ENCODE data around the gene NTM.
"Not testable (repeated sequence)": the region's sequence is repeated elsewhere in the genome, so short reads cannot be mapped to it uniquely, and the experiment has no call there.

NTM gene

GRCh38 chr11:131677828-131678470 is 307.5 kb downstream of the NTM start:
- no peak for DNase-seq

DNA sequence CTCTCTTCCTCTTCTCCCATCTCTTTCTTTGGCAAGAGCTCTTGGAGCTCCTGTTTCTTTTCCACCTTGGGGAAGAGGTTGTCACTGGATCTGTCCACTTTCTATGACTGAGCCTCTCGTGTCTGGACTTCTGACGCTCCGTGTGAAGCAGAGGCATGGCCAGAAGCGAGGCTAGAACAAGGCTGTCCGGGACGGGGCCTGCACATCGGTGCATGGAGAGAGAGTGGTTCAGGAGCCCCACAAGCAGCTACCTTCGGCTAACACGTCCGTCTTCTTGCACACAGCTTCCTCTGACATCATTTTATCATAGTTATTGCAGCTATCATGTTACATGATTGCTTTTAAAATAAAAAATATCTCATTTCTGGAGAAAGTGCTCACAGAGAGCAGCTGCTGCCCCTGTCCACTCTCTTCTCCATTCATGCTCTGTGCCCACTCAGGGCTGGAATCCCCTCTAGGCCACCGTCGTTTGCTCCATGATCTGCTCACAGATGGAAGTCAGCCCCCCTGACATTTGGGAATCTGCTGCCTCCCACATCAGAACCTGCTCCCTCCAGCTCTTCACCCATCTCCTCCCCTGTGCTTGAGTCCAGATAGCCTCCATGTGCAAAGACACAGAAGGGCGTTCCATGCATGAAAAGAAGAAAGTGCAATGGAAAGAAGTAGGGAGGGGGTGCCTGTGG is 308.4 kb downstream of the NTM start:
- DNase-seq, result no peak

GRCh38 chr11:131680448-131680847 is 310.0 kb downstream of the NTM start:
- not testable (repeated sequence) for DNase-seq

DNA sequence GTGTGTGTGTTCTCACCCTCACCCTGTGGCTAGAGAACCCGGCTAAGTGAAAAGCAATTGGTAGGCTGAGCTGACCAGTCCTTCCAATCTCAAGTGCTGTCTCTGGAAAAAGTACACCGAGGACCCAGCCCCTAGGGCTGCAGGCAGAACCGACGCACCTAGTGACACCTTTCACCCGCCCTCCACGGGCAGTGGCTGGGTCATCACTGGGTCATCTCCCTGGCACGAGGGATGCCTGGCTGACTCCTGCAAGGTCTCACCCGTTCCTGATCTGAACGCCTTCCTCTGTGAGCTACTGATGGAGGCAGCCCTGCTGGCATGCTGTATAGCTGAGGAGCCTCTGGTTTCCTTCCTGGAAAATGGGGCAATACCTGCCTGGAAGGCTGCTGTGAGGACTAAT is 311.5 kb downstream of the NTM start:
- DNase-seq, result no peak

- no peak for DNase-seq
Observed at GRCh38 chr11:131682373-131683015, 312.1 kb downstream of the NTM start.

DNA sequence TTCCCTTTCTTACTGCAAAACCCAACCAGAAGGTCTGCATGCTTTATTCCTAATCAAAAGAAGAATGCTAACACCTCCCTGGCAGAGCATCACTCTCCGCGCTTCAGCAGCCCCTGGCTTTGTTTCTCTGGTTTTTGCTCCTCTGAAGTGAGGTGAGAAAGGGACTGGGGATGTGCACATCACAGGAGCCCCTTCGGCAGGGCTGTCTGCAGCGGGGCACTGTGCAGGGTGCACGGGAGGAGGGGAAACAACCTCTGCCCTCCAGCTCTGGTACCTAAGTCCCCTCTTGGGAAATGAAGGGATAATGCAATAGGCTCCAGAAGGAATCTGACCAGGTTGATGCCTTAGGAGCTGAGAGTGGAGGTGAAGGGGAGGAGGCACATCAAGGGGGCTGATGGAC is 312.7 kb downstream of the NTM start:
- DNase-seq, result no peak

- DNase-seq, result no peak
Observed at GRCh38 chr11:131683666-131684065, 313.3 kb downstream of the NTM start.

DNA sequence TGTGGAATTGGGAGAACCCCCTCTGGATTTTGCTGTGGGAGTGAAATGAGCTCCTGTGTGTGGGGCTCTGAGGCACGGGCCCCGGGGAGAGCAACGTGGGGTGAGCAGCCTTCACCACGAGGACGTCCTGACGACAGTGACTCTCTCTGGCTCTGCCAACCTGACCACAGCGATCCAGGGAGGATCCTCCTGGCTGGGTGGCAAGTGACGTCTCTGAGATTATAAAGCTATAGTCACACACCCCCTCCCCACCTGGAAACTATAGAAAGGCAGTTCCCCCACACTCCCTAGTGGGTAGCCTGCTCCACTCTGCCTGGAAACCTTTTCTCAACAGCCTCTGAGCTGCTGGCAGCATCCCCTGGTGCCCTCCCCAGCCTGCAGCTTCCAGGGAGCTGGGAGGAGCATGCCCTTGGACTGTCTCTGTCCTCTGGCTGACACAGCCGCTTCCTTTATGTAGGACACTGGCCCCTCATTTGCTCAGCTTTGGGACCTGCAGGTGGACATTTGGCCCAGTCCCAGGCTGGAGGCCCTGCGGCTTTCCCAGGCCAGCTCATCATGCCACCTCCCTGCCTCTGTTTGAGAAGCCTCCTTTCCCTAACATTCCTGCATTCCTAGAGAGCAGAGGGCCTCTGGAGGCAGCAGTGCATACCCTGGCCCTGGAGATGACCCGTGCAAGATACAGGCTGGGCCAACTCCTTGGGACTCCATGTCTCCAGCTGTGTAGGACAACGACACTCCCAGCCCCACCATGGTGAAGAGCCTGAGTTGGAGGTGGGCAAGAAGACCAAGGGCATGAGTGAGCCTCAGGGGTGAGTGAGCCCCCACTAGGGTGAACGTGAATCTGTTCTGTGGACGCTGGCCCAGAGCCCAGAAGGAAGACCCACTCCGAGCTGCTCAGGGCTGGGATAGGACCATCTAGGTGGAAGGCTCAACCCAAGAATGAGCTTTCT is 314.0 kb downstream of the NTM start:
- DNase-seq, result no peak

- no peak for DNase-seq
Observed at GRCh38 chr11:131685206-131685605, 314.8 kb downstream of the NTM start.

GRCh38 chr11:131685906-131686305 is 315.5 kb downstream of the NTM start:
- DNase-seq, result no peak

- no peak for DNase-seq
Observed at GRCh38 chr11:131686836-131687235, 316.4 kb downstream of the NTM start.

DNA sequence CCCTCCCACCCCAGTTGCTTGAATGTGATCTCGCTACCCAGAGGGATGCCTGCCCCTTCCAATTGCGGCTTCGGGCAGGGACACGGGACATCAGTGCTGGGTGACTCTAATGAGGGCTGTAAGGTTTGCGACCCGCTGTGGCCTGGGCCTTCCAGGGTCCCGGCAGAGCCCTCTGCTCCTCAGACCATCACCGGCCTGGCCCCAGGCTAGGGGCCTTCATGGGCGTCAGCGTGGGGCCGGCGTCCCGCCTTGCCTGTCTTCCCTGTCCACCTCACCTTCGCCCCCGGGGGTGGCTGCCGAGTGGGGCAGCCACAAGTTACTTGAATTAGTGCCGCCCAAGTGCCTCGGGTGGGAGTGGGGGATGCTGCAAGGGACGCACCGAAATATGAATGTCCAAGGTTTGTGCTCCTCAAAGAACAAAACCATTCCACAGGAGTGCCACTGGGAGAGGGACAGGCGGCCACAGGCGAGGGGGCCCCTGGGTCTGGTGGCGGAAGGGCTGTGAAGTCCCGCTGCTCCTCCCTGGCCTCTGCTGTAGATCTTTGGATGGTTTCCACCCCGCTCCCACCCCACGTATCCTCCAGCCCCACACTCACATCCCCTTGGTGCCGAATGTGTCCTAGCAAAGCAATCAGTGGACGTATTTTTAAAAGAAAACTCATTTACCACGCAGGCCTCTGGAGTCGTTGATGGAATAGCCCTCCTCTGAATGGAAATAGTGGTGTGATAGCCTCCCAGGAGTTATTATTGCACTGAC is 317.1 kb downstream of the NTM start:
- DNase-seq, result no peak

DNA sequence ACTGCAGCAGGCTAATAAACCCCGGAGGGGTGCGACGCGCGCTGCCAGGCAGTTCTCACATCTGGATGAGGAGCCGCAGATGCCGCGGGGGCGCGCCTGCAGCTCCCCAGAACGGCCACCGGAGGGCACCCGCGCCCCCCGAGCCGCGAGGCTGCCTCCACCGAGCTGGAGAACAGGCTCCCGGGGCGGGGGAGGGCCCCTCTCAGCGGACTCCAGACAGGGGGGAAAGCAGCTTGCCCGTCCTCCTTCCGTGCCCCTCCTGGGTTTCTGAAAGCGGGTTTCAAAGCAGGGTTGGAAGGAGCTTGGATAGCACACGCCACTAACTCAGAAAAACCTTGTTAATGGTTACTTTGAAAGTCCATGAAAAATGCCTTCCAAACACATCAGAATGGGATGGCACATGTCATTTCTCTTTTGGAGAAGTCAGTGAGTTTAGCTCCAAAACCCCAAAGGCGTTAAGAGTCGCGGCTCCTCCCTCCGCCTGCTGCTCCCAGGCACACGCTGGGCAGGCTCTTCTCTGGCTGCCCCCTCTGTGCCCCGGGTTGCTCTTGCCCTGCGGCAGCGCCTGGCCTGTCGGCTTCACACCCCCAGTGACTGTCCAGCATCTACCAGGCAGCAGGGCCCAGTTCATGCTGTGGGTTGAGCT is 317.8 kb downstream of the NTM start:
- DNase-seq, result no peak

GRCh38 chr11:131689049-131689925 is 318.9 kb downstream of the NTM start:
- DNase-seq, result no peak

- DNase-seq, result no peak
Observed at GRCh38 chr11:131690362-131690761, 319.9 kb downstream of the NTM start.

- DNase-seq, result no peak
Observed at GRCh38 chr11:131690776-131691175, 320.4 kb downstream of the NTM start.

GRCh38 chr11:131691181-131692041 is 321.0 kb downstream of the NTM start:
- DNase-seq, result peak; percentile 15

- DNase-seq, result no peak
Observed at GRCh38 chr11:131692151-131692550, 321.7 kb downstream of the NTM start.

- no peak for DNase-seq
Observed at GRCh38 chr11:131692961-131693360, 322.5 kb downstream of the NTM start.

DNA sequence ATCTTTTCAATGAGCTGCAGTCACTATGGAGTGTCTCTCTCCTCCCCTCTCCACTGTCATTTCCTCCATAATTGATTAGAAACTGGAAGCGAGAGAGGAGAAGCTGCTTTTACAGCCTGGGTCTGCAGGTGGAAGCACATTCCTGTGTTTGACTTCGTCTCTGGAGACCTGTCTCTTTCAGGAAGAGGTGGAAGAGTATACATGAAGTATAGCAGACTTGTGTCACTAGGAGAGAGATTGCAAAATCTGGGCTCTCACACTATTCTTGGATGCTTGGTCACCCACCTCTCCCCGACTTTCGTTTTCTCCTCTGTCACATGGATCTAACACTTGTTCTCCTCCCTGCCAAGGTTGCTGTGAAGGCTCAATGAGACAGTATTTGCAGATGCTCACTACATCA is 323.3 kb downstream of the NTM start:
- DNase-seq, result no peak

Data from NCI-H2107 (cell line).